Activated naive CD8-positive, alpha-beta T cell treated with anti-CD3 and anti-CD28 coated beads, Interleukin-2, amount 50 U/mL, for 24 hours (primary cell): ENCODE measurements around the gene VSNL1.

Source experiments
- ATAC-seq: fragments of 150-1000 bp; cut with Tn5 transposase; one replicate; pipeline ENCODE4 v1.10.0; 2021
- DNase-seq: peaks from one replicate; pipeline ENCODE4 v3.0.0; 2021
- H3K27ac Mint-ChIP-seq: one replicate; pipeline ENCODE4 v1.8.0; 2021; ENCODE audit warnings: mild to moderate bottlenecking, mixed read lengths
- H3K27me3 Mint-ChIP-seq: one replicate; pipeline ENCODE4 v1.8.0; 2021; ENCODE audit warnings: mixed read lengths
- H3K36me3 Mint-ChIP-seq: one replicate; pipeline ENCODE4 v1.8.0; 2021; ENCODE audit warnings: low read depth, mixed read lengths
- H3K4me1 Mint-ChIP-seq: one replicate; pipeline ENCODE4 v1.8.0; 2021; ENCODE audit warnings: mixed read lengths
- H3K4me3 Mint-ChIP-seq: one replicate; pipeline ENCODE4 v1.8.0; 2021; ENCODE audit warnings: mild to moderate bottlenecking, moderate library complexity, mixed read lengths
- H3K9me3 Mint-ChIP-seq: one replicate; pipeline ENCODE4 v1.8.0; 2021; ENCODE audit warnings: mixed read lengths

Gene VSNL1

GRCh38 chr2:17626986-17627385 is 86.5 kb downstream of the VSNL1 start:
- no peaks in the 10 kb centered on the region for H3K36me3 Mint-ChIP-seq
- DNase-seq (no peak), ATAC-seq (no peak)
- H3K4me3 Mint-ChIP-seq, result no peak overlapping the region
- no peak overlapping the region for H3K27ac Mint-ChIP-seq
- peaks cover under 1% of the 10 kb centered on the region for H3K27me3 Mint-ChIP-seq
- H3K9me3 Mint-ChIP-seq, result no peaks in the 10 kb centered on the region
- no peaks in the 10 kb centered on the region for H3K4me1 Mint-ChIP-seq

- DNase-seq, result no peak
- H3K9me3 Mint-ChIP-seq, result no peaks in the 10 kb centered on the region
- no peak overlapping the region for H3K27ac Mint-ChIP-seq
- no peaks in the 10 kb centered on the region for H3K4me1 Mint-ChIP-seq
- H3K4me3 Mint-ChIP-seq, result no peak overlapping the region
- H3K36me3 Mint-ChIP-seq, result no peaks in the 10 kb centered on the region
- no peak for ATAC-seq
- no peaks in the 10 kb centered on the region for H3K27me3 Mint-ChIP-seq
Observed at GRCh38 chr2:17627434-17627833, 86.9 kb downstream of the VSNL1 start.

GRCh38 chr2:17628349-17629261 is 88.1 kb downstream of the VSNL1 start:
- DNase-seq, result no peak
- no peak for ATAC-seq
- no peaks in the 10 kb centered on the region for H3K27me3 Mint-ChIP-seq
- no peaks in the 10 kb centered on the region for H3K4me1 Mint-ChIP-seq
- no peak overlapping the region for H3K27ac Mint-ChIP-seq
- H3K4me3 Mint-ChIP-seq, result no peak overlapping the region
- no peaks in the 10 kb centered on the region for H3K36me3 Mint-ChIP-seq
- H3K9me3 Mint-ChIP-seq, result no peaks in the 10 kb centered on the region

GRCh38 chr2:17630089-17630488 is 89.6 kb downstream of the VSNL1 start:
- Mint-ChIP-seq H3K36me3 (no peaks in the 10 kb centered on the region), H3K27me3 (no peaks in the 10 kb centered on the region), H3K4me3 (no peak overlapping the region), H3K4me1 (no peaks in the 10 kb centered on the region), H3K27ac (no peak overlapping the region), H3K9me3 (no peaks in the 10 kb centered on the region)
- no peak for DNase-seq
- no peak for ATAC-seq

GRCh38 chr2:17634997-17635396 is 94.5 kb downstream of the VSNL1 start:
- H3K9me3 Mint-ChIP-seq, result no peaks in the 10 kb centered on the region
- H3K27ac Mint-ChIP-seq, result no peak overlapping the region
- no peaks in the 10 kb centered on the region for H3K36me3 Mint-ChIP-seq
- DNase-seq (no peak), ATAC-seq (no peak)
- no peaks in the 10 kb centered on the region for H3K27me3 Mint-ChIP-seq
- no peak overlapping the region for H3K4me3 Mint-ChIP-seq
- H3K4me1 Mint-ChIP-seq, result no peaks in the 10 kb centered on the region

- Mint-ChIP-seq H3K27ac (no peak overlapping the region), H3K27me3 (no peaks in the 10 kb centered on the region), H3K36me3 (no peaks in the 10 kb centered on the region), H3K9me3 (no peaks in the 10 kb centered on the region), H3K4me3 (no peak overlapping the region), H3K4me1 (no peaks in the 10 kb centered on the region)
- DNase-seq, result no peak
- ATAC-seq, result no peak
Observed at GRCh38 chr2:17636257-17636656, 95.8 kb downstream of the VSNL1 start.

- H3K4me3 Mint-ChIP-seq, result no peak overlapping the region
- no peaks in the 10 kb centered on the region for H3K27me3 Mint-ChIP-seq
- ATAC-seq, result no peak
- no peaks in the 10 kb centered on the region for H3K36me3 Mint-ChIP-seq
- no peak for DNase-seq
- H3K27ac Mint-ChIP-seq, result no peak overlapping the region
- H3K9me3 Mint-ChIP-seq, result no peaks in the 10 kb centered on the region
- H3K4me1 Mint-ChIP-seq, result no peaks in the 10 kb centered on the region
Observed at GRCh38 chr2:17637131-17637906, 96.8 kb downstream of the VSNL1 start.

- H3K9me3 Mint-ChIP-seq, result no peaks in the 10 kb centered on the region
- DNase-seq (no peak), ATAC-seq (no peak)
- peaks cover 4% of the 10 kb centered on the region for H3K4me1 Mint-ChIP-seq
- H3K27ac Mint-ChIP-seq, result no peak overlapping the region
- no peak overlapping the region for H3K4me3 Mint-ChIP-seq
- no peaks in the 10 kb centered on the region for H3K27me3 Mint-ChIP-seq
- H3K36me3 Mint-ChIP-seq, result no peaks in the 10 kb centered on the region
Observed at GRCh38 chr2:17638196-17638743, 97.8 kb downstream of the VSNL1 start.

GRCh38 chr2:17640406-17640805 is 99.9 kb downstream of the VSNL1 start:
- Mint-ChIP-seq H3K9me3 (no peaks in the 10 kb centered on the region), H3K4me1 (peaks cover 4% of the 10 kb centered on the region), H3K27me3 (no peaks in the 10 kb centered on the region), H3K4me3 (no peak overlapping the region), H3K36me3 (no peaks in the 10 kb centered on the region), H3K27ac (no peak overlapping the region)
- DNase-seq (no peak), ATAC-seq (no peak)

- Mint-ChIP-seq H3K27ac (no peak overlapping the region), H3K36me3 (no peaks in the 10 kb centered on the region)
- peak; percentile 88 for ATAC-seq
Observed at GRCh38 chr2:17643031-17643615, 102.6 kb downstream of the VSNL1 start.

GRCh38 chr2:17644997-17645720 is 104.7 kb downstream of the VSNL1 start:
- Mint-ChIP-seq H3K27me3 (no peaks in the 10 kb centered on the region), H3K4me1 (peaks cover 10% of the 10 kb centered on the region), H3K36me3 (no peaks in the 10 kb centered on the region), H3K9me3 (no peaks in the 10 kb centered on the region), H3K4me3 (no peak overlapping the region), H3K27ac (no peak overlapping the region)
- no peak for DNase-seq
- ATAC-seq, result no peak

More at GRCh38 chr2:17643031-17643615, 102.6 kb downstream of the VSNL1 start:
- Mint-ChIP-seq H3K4me1 (peaks cover 10% of the 10 kb centered on the region), H3K27me3 (no peaks in the 10 kb centered on the region), H3K4me3 (no peak overlapping the region), H3K9me3 (no peaks in the 10 kb centered on the region)
- no peak for DNase-seq

- ATAC-seq (peak; percentile 51), DNase-seq (peak; percentile 46)
- H3K27ac Mint-ChIP-seq, result no peak overlapping the region
- H3K4me1 Mint-ChIP-seq, result peaks cover 10% of the 10 kb centered on the region
- H3K36me3 Mint-ChIP-seq, result no peaks in the 10 kb centered on the region
- H3K4me3 Mint-ChIP-seq, result no peak overlapping the region
- no peaks in the 10 kb centered on the region for H3K27me3 Mint-ChIP-seq
- H3K9me3 Mint-ChIP-seq, result no peaks in the 10 kb centered on the region
Observed at GRCh38 chr2:17646081-17646554, 105.6 kb downstream of the VSNL1 start.

GRCh38 chr2:17646838-17647701 is 106.6 kb downstream of the VSNL1 start:
- Mint-ChIP-seq H3K27ac (no peak overlapping the region), H3K36me3 (no peaks in the 10 kb centered on the region), H3K9me3 (no peaks in the 10 kb centered on the region), H3K27me3 (no peaks in the 10 kb centered on the region), H3K4me1 (peaks cover 10% of the 10 kb centered on the region), H3K4me3 (no peak overlapping the region)
- no peak for ATAC-seq
- no peak for DNase-seq
